Hepatocyte (in vitro differentiated cells): ENCODE data around the gene LUC7L. TPM values are rescaled to one million over a fixed set of nuclear protein-coding genes. Genes with fewer than 3 reads are reported as not detected.

Source experiments
- DNase-seq: peaks from one replicate; pipeline ENCODE4 v3.0.0-alpha.2; 2016; ENCODE audit warnings: low spot score
- H2AFZ ChIP-seq: fragments of 200-600 bp; sonication (generic); 2 replicates; pipeline ENCODE4 v1.6.0; 2016; ENCODE audit warnings: antibody characterized with exemption, mild to moderate bottlenecking
- H3K27ac ChIP-seq: fragments of 200-600 bp; sonication (generic); 2 replicates; pipeline ENCODE4 v1.5.1; 2016; ENCODE audit warnings: mild to moderate bottlenecking
- H3K27me3 ChIP-seq: fragments of 200-600 bp; sonication (generic); 2 replicates; pipeline ENCODE4 v1.6.1; 2016
- H3K36me3 ChIP-seq: fragments of 200-600 bp; sonication (generic); replicated peaks from 2 replicates; pipeline ENCODE4 v1.5.1; 2016; ENCODE audit warnings: low read depth; ENCODE audit not compliant: insufficient read depth
- H3K4me1 ChIP-seq: fragments of 200-600 bp; sonication (generic); 2 replicates; pipeline ENCODE4 v1.5.1; 2016; ENCODE audit warnings: mild to moderate bottlenecking, moderate library complexity; ENCODE audit not compliant: insufficient read depth
- H3K4me2 ChIP-seq: fragments of 200-600 bp; sonication (generic); 2 replicates; pipeline ENCODE4 v1.6.0; 2016
- H3K4me3 ChIP-seq: fragments of 200-600 bp; sonication (generic); 2 replicates; pipeline ENCODE4 v1.5.1; 2016; ENCODE audit warnings: mild to moderate bottlenecking
- H3K79me2 ChIP-seq: fragments of 200-600 bp; sonication (generic); 2 replicates; pipeline ENCODE4 v1.6.0; 2017; ENCODE audit warnings: mild to moderate bottlenecking
- H3K9me2 ChIP-seq: fragments of 200-600 bp; sonication (generic); replicated peaks from 2 replicates; pipeline ENCODE4 v1.6.0; 2017; ENCODE audit warnings: mild to moderate bottlenecking; ENCODE audit not compliant: insufficient read depth
- H3K9me3 ChIP-seq: fragments of 200-600 bp; sonication (generic); 2 replicates; pipeline ENCODE4 v1.5.1; 2016; ENCODE audit warnings: low read depth, mild to moderate bottlenecking
- H4K20me1 ChIP-seq: fragments of 200-600 bp; sonication (generic); 2 replicates; pipeline ENCODE4 v1.6.0; 2016; ENCODE audit warnings: mild to moderate bottlenecking; ENCODE audit not compliant: insufficient read depth, poor library complexity, severe bottlenecking
- EZH2 ChIP-seq: fragments of 200-600 bp; sonication (generic); IDR thresholded peaks from 2 replicates; pipeline ENCODE4 v1.6.1; 2016; ENCODE audit warnings: antibody characterized with exemption, mild to moderate bottlenecking, borderline replicate concordance
- EZH2phosphoT487 ChIP-seq: fragments of 200-600 bp; sonication (generic); IDR thresholded peaks from one replicate; pipeline ENCODE4 v1.6.1; 2018; ENCODE audit warnings: antibody characterized with exemption, mild to moderate bottlenecking, low read depth, moderate library complexity; ENCODE audit not compliant: unreplicated experiment, severe bottlenecking
- WGBS: methylation state at CpG from one replicate; pipeline ENCODE4 v1.1.6; 2016; ENCODE audit warnings: low lambda C conversion rate; ENCODE audit errors: missing lambda C conversion rate; 5-methylcytosine and 5-hydroxymethylcytosine counted together
- polyA plus RNA-seq: library from polyadenylated mRNA; unstranded; fragments of >200 nt; fragmentation: Nextera tagmentation; extraction: Ambion mirVana; gene quantifications from 2 replicates; pipeline ENCODE4 v1.2.1, GENCODE V29; 2016
- total RNA-seq: library from RNA; depleted of rRNA; stranded (reverse); fragments of >200 nt; gene quantifications from 2 replicates; pipeline ENCODE4 v1.2.3, GENCODE V29; 2014
- TF ChIP-seq, protein P1 (sequence below): fragments of 200-600 bp; sonication (generic); IDR thresholded peaks from 2 replicates; pipeline ENCODE4 v1.5.1; 2016; ENCODE audit warnings: antibody characterized with exemption, mild to moderate bottlenecking; ENCODE audit not compliant: poor library complexity

LUC7L gene
- total and polyA plus RNA-seq, 2 experiments from 2014 or later = 75.2 to 75.4 TPM

- H3K79me2 ChIP-seq = no peaks in the 10 kb centered on the region
- no peak for DNase-seq
- no peak for TF ChIP-seq EZH2phosphoT487
- TF ChIP-seq, protein P1, sequence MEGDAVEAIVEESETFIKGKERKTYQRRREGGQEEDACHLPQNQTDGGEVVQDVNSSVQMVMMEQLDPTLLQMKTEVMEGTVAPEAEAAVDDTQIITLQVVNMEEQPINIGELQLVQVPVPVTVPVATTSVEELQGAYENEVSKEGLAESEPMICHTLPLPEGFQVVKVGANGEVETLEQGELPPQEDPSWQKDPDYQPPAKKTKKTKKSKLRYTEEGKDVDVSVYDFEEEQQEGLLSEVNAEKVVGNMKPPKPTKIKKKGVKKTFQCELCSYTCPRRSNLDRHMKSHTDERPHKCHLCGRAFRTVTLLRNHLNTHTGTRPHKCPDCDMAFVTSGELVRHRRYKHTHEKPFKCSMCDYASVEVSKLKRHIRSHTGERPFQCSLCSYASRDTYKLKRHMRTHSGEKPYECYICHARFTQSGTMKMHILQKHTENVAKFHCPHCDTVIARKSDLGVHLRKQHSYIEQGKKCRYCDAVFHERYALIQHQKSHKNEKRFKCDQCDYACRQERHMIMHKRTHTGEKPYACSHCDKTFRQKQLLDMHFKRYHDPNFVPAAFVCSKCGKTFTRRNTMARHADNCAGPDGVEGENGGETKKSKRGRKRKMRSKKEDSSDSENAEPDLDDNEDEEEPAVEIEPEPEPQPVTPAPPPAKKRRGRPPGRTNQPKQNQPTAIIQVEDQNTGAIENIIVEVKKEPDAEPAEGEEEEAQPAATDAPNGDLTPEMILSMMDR = no peak
- TF ChIP-seq EZH2 = no peak
- H3K4me2 ChIP-seq = no peak overlapping the region
- H3K4me3 ChIP-seq = no peak overlapping the region
- no peaks in the 10 kb centered on the region for H3K9me3 ChIP-seq
- 90% methylated on average over 26 of the region's 36 CpGs for WGBS
- no peak overlapping the region for H3K27ac ChIP-seq
- no peaks in the 10 kb centered on the region for H4K20me1 ChIP-seq
- H3K4me1 ChIP-seq = no peaks in the 10 kb centered on the region
- H3K27me3 ChIP-seq = peaks cover 28% of the 10 kb centered on the region
- no peak overlapping the region for H2AFZ ChIP-seq
- no peaks in the 10 kb centered on the region for H3K36me3 ChIP-seq
- no peaks in the 10 kb centered on the region for H3K9me2 ChIP-seq
Measured at GRCh38 chr16:272633-273546, 43.6 kb upstream of the LUC7L start.

DNA sequence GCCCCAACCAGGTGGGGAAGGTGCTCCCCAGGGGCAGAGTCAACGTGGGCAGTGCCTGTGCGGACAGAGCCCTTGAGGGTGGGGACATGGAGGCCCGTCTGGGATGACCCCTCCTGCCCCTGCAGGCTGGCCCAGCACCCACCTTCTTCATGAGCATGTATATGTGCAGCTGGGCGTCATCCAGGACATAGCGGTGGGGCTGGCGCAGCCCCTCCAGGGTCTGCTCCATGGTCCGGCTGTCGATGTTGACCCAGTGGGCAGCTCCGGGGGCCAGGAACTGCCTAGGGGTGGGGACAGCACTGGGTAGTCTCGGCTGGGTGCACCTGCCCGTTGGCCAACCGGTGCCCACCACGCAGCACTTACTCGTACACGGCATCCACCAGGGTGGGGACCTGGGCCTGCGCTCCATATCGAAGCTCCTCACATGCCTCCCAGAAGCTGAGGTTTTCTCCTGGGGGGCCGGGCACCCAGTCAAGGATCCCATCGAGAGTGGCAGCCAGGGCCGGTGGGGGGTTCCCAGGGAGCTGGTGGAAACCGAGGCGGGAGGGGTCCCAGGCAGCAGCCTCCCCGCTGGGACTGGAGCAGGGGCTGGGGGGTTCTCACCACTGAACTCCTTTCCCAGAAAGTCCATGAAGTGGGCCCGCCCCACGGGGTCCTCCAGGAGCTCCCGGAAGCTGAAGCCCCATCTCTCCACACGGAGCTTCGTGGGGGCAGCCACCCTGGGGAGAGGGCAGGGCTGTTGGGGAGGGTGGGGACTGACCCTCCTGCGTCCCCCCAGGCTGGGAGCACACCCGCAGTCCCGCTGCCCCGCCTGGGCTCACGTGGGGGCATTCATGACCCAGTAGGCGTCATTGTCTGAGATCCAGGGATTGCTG, 41.4 kb upstream of the LUC7L start:
- WGBS = 87% methylated on average over 16 of the region's 34 CpGs

GRCh38 chr16:269061-269796, 40.0 kb upstream of the LUC7L start:
- Histone ChIP-seq H3K79me2 (no peaks in the 10 kb centered on the region), H4K20me1 (no peaks in the 10 kb centered on the region), H3K9me2 (no peaks in the 10 kb centered on the region), H3K9me3 (no peaks in the 10 kb centered on the region), H3K4me3 (no peak overlapping the region), H2AFZ (no peak overlapping the region), H3K4me1 (no peaks in the 10 kb centered on the region), H3K27me3 (peaks cover 4% of the 10 kb centered on the region), H3K27ac (no peak overlapping the region), H3K36me3 (no peaks in the 10 kb centered on the region), H3K4me2 (no peak overlapping the region)
- no peak for DNase-seq
- 92% methylated on average over 24 of the region's 24 CpGs for WGBS
- TF ChIP-seq, protein P1 = no peak
- TF ChIP-seq EZH2phosphoT487 (no peak), EZH2 (no peak)

More for the DNA sequence above, 41.4 kb upstream of the LUC7L start:
- H3K4me1 ChIP-seq = no peaks in the 10 kb centered on the region
- H2AFZ ChIP-seq = no peak overlapping the region
- no peak for DNase-seq
- no peak overlapping the region for H3K27ac ChIP-seq
- TF ChIP-seq, protein P1 = no peak
- TF ChIP-seq EZH2phosphoT487 (no peak), EZH2 (no peak)
- no peaks in the 10 kb centered on the region for H3K79me2 ChIP-seq
- peaks cover 15% of the 10 kb centered on the region for H3K27me3 ChIP-seq
- H4K20me1 ChIP-seq = no peaks in the 10 kb centered on the region
- H3K36me3 ChIP-seq = no peaks in the 10 kb centered on the region
- H3K9me2 ChIP-seq = no peaks in the 10 kb centered on the region
- no peak overlapping the region for H3K4me3 ChIP-seq
- no peak overlapping the region for H3K4me2 ChIP-seq
- no peaks in the 10 kb centered on the region for H3K9me3 ChIP-seq
